CD14-positive monocyte (primary cell): ENCODE results near the gene LARP7. TPM values are rescaled to one million over a fixed set of nuclear protein-coding genes. Genes with fewer than 3 reads are reported as not detected.

ENCODE experiments used
- DNase-seq, 3 donors: peaks; one replicate each; pipeline ENCODE4 v3.0.0-alpha.2; 2011 to 2022
- H2AFZ ChIP-seq: 2 replicates; pipeline ENCODE4 v1.6.0; 2012; ENCODE audit warnings: mild to moderate bottlenecking, low read depth, low read length, inconsistent platforms; ENCODE audit not compliant: insufficient read depth, poor library complexity, severe bottlenecking
- H3K27ac ChIP-seq, 2 donors: 1 replicate in 1 of 2; 2 replicates in 1 of 2; pipeline ENCODE4 v1.5.1; 2012 to 2013; ENCODE audit warnings: low read length in 2 of 2, control low read depth in 1 of 2, inconsistent platforms in 1 of 2, low read depth in 1 of 2, mild to moderate bottlenecking in 1 of 2
- H3K27me3 ChIP-seq, 2 donors: one replicate each; pipeline versions ENCODE4 v1.6.0 to v1.6.1; 2011 to 2013; ENCODE audit warnings: low read length in 2 of 2; ENCODE audit not compliant: control insufficient read depth in 2 of 2, insufficient read depth in 2 of 2
- H3K36me3 ChIP-seq, 2 donors: replicated peaks in 1 of 2; 1 replicate in 1 of 2; 2 replicates in 1 of 2; pipeline versions ENCODE4 v1.5.1 to v1.6.1; 2012 to 2013; ENCODE audit warnings: low read length in 2 of 2, control low read depth in 1 of 2, inconsistent platforms in 1 of 2, mild to moderate bottlenecking in 1 of 2; ENCODE audit not compliant: insufficient read depth in 2 of 2, control insufficient read depth in 1 of 2
- H3K4me1 ChIP-seq, 2 donors: 1 replicate in 1 of 2; 2 replicates in 1 of 2; pipeline versions ENCODE4 v1.5.1 to v1.6.1; 2012 to 2013; ENCODE audit warnings: low read length in 2 of 2, control low read depth in 1 of 2, inconsistent platforms in 1 of 2, mild to moderate bottlenecking in 1 of 2, moderate library complexity in 1 of 2; ENCODE audit not compliant: insufficient read depth in 2 of 2, control insufficient read depth in 1 of 2
- H3K4me2 ChIP-seq: replicated peaks from 2 replicates; pipeline ENCODE3; 2012; ENCODE audit warnings: low read length, moderate library complexity, mild to moderate bottlenecking; ENCODE audit not compliant: poor library complexity, severe bottlenecking; ENCODE audit errors: extremely low read depth
- H3K4me3 ChIP-seq, 3 experiments: fragments of 200-600 bp in 1 of 3; sonication (generic) in 1 of 3; replicated peaks in 1 of 3; 1 replicate in 2 of 3; 2 replicates in 1 of 3; pipeline ENCODE4 v1.5.1; 2011 to 2013; ENCODE audit warnings: low read length in 3 of 3, mild to moderate bottlenecking in 3 of 3, control low read depth in 2 of 3, low read depth in 2 of 3, inconsistent platforms in 1 of 3, moderate library complexity in 1 of 3
- H3K79me2 ChIP-seq: 2 replicates; pipeline ENCODE4 v1.6.0; 2012; ENCODE audit warnings: mild to moderate bottlenecking, control low read depth, inconsistent platforms, low read length, moderate library complexity; ENCODE audit not compliant: insufficient read depth
- H3K9ac ChIP-seq: 2 replicates; pipeline ENCODE4 v1.6.0; 2017; ENCODE audit warnings: low read length, mild to moderate bottlenecking; ENCODE audit not compliant: insufficient read depth, poor library complexity, severe bottlenecking
- H3K9me3 ChIP-seq, 2 donors: replicated peaks in 1 of 2; 1 replicate in 1 of 2; 2 replicates in 1 of 2; pipeline versions ENCODE4 v1.5.1 to v1.6.1; 2012 to 2013; ENCODE audit warnings: low read length in 2 of 2, control low read depth in 1 of 2; ENCODE audit not compliant: control insufficient read depth in 1 of 2, insufficient read depth in 1 of 2
- H4K20me1 ChIP-seq: 2 replicates; pipeline ENCODE4 v1.6.0; 2012; ENCODE audit warnings: mild to moderate bottlenecking, low read length, control low read depth, moderate library complexity; ENCODE audit not compliant: insufficient read depth
- H3K27ac Mint-ChIP-seq, 7 donors: one replicate each; pipeline ENCODE4 v1.8.0; 2020; ENCODE audit warnings: mild to moderate bottlenecking in 7 of 7, mixed read lengths in 7 of 7, moderate library complexity in 6 of 7, inconsistent platforms in 2 of 7
- H3K27me3 Mint-ChIP-seq, 3 donors: one replicate each; pipeline ENCODE4 v1.8.0; 2021 to 2022; ENCODE audit warnings: low read depth in 3 of 3, mild to moderate bottlenecking in 3 of 3, mixed read lengths in 3 of 3, moderate library complexity in 3 of 3, inconsistent platforms in 1 of 3
- H3K36me3 Mint-ChIP-seq, 2 donors: one replicate each; pipeline ENCODE4 v1.8.0; 2020; ENCODE audit warnings: mixed read lengths in 2 of 2, inconsistent platforms in 1 of 2, mild to moderate bottlenecking in 1 of 2
- H3K4me1 Mint-ChIP-seq: one replicate; pipeline ENCODE4 v1.8.0; 2020; ENCODE audit warnings: mild to moderate bottlenecking, mixed read lengths
- H3K4me3 Mint-ChIP-seq, 2 donors: one replicate each; pipeline ENCODE4 v1.8.0; 2020; ENCODE audit warnings: mild to moderate bottlenecking in 2 of 2, mixed read lengths in 2 of 2, moderate library complexity in 1 of 2
- H3K9me3 Mint-ChIP-seq, 7 donors: one replicate each; pipeline ENCODE4 v1.8.0; 2020 to 2022; ENCODE audit warnings: mixed read lengths in 7 of 7, mild to moderate bottlenecking in 6 of 7, moderate library complexity in 6 of 7, inconsistent platforms in 2 of 7
- CTCF ChIP-seq: fragments of 200-600 bp; IDR thresholded peaks from one replicate; pipeline ENCODE4 v1.8.0; 2022; ENCODE audit warnings: antibody characterized with exemption, mild to moderate bottlenecking
- WGBS: methylation state at CpG from one replicate; pipeline ENCODE4 v1.1.5; 2013; ENCODE audit warnings: missing lambda C conversion rate; ENCODE audit not compliant: insufficient coverage; 5-methylcytosine and 5-hydroxymethylcytosine counted together
- intact Hi-C, 2 donors: fragments of 100-400 bp; cut with micrococcal nuclease; formaldehyde crosslinking; loops; one replicate each; pipeline versions ENCODE4 v1.15.0 to v1.15.1; 2023
- polyA plus RNA-seq, 3 donors: library from polyadenylated mRNA; depleted of rRNA in 1 of 3; unstranded in 2 of 3; stranded (reverse) in 1 of 3; fragments of 300-500 nt in 2 of 3; fragments of >200 nt in 1 of 3; fragmentation: Illumina TruSeq in 2 of 3; gene quantifications; 1 replicate in 2 of 3; 2 replicates in 1 of 3; pipeline ENCODE4 v1.2.3, GENCODE V29; 2012 to 2021

The LARP7 gene
- polyA plus RNA-seq, 3 donors = 12.5 to 20.7 (median 14.1) TPM

- Mint-ChIP-seq H3K27me3 (no peaks in the 10 kb centered on the region), H3K4me3 (no peak overlapping the region), H3K27ac (peak overlapping the region in 1 of 7 donors; percentile 63), H3K9me3 (no peaks in the 10 kb centered on the region), H3K36me3 (peaks cover 0 to 12% of the 10 kb centered on the region in 2 donors), H3K4me1 (no peaks in the 10 kb centered on the region)
- H3K9me3 ChIP-seq = no peaks in the 10 kb centered on the region
- H2AFZ ChIP-seq = peak overlapping the region; percentile 29
- peaks cover 0 to 15% of the 10 kb centered on the region in 2 donors for H3K36me3 ChIP-seq
- no peaks in the 10 kb centered on the region for H4K20me1 ChIP-seq
- H3K9ac ChIP-seq = no peak overlapping the region
- no peak overlapping the region for H3K4me2 ChIP-seq
- intact Hi-C loops = no loop called here
- no CpG with 5 or more reads among the region's 4 CpGs for WGBS
- TF ChIP-seq CTCF = peak; percentile 51
- H3K27me3 ChIP-seq = no peaks in the 10 kb centered on the region
- H3K4me1 ChIP-seq = peaks cover 13 to 19% of the 10 kb centered on the region in 2 donors
- no peak overlapping the region for H3K4me3 ChIP-seq
- peaks cover 38% of the 10 kb centered on the region for H3K79me2 ChIP-seq
- peak in 2 of 3 donors; percentile 7 to 32 for DNase-seq
- H3K27ac ChIP-seq = no peak overlapping the region
Measured at GRCh38 chr4:112633477-112634235, 3.3 kb upstream of the LARP7 start.

GRCh38 chr4:112637552-112637866 is 566 bp downstream of the LARP7 start:
- H3K4me3 ChIP-seq = peak overlapping the region; percentile 79 to 96 (median 91)
- H3K9me3 Mint-ChIP-seq = no peaks in the 10 kb centered on the region
- peaks cover 15% of the 10 kb centered on the region for H4K20me1 ChIP-seq
- H3K4me1 ChIP-seq = peaks cover 19 to 28% of the 10 kb centered on the region in 2 donors
- H3K27ac Mint-ChIP-seq = no peak overlapping the region
- peaks cover 16% of the 10 kb centered on the region for H3K4me1 Mint-ChIP-seq
- H3K27ac ChIP-seq = peak overlapping the region; percentile 90 to 98
- H3K36me3 Mint-ChIP-seq = peaks cover 10 to 17% of the 10 kb centered on the region in 2 donors
- peak; percentile 28 for TF ChIP-seq CTCF
- 0% methylated on average over 3 of the region's 8 CpGs for WGBS
- no peaks in the 10 kb centered on the region for H3K9me3 ChIP-seq
- no peaks in the 10 kb centered on the region for H3K27me3 ChIP-seq
- H3K4me2 ChIP-seq = peak overlapping the region; percentile 94
- peaks cover 0 to 1% (median 0%) of the 10 kb centered on the region in 3 donors for H3K27me3 Mint-ChIP-seq
- peak overlapping the region; percentile 89 for H3K9ac ChIP-seq
- peak overlapping the region; percentile 99 for H2AFZ ChIP-seq
- H3K4me3 Mint-ChIP-seq = no peak overlapping the region
- H3K36me3 ChIP-seq = peaks cover 0 to 5% of the 10 kb centered on the region in 2 donors
- no peak for DNase-seq
- peaks cover 76% of the 10 kb centered on the region for H3K79me2 ChIP-seq
- intact Hi-C loops = no loop called here
